IPS DF 19.7 (cell line): Measurements from ENCODE around the gene ZCCHC10.
"Not testable (repeated sequence)": the region's sequence is repeated elsewhere in the genome, so short reads cannot be mapped to it uniquely, and the experiment has no call there.

Source experiments
- DNase-seq: peaks from one replicate; pipeline ENCODE4 v3.0.0-alpha.2; 2013; ENCODE audit warnings: low read depth, low spot score

ZCCHC10 gene

GRCh38 chr5:133041910-133042309 is 15.6 kb upstream of the ZCCHC10 start:
- DNase-seq = no peak

GRCh38 chr5:133041157-133041784 is 14.9 kb upstream of the ZCCHC10 start:
- DNase-seq = no peak

GRCh38 chr5:133036677-133037076 is 10.3 kb upstream of the ZCCHC10 start:
- DNase-seq = not testable (repeated sequence)

DNA sequence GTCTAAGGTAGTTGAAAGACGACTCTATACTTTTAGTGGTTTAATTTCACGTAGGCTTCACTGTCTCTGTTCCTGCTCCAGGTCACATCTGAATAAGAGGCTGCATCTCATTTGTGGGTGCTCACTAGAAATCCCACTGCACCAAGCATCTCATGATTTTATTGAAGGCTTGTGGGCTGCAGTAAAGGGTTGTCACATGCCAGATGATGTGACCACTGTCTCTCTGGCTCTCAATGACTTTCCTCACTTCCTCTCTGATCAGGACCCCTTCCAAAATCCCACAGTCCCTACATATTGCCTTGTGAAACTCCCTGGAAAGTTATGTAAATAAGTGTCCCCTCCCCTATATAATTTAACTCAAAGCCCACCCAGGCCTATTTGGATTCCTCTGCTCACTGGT is 8.9 kb upstream of the ZCCHC10 start:
- no peak for DNase-seq

DNA sequence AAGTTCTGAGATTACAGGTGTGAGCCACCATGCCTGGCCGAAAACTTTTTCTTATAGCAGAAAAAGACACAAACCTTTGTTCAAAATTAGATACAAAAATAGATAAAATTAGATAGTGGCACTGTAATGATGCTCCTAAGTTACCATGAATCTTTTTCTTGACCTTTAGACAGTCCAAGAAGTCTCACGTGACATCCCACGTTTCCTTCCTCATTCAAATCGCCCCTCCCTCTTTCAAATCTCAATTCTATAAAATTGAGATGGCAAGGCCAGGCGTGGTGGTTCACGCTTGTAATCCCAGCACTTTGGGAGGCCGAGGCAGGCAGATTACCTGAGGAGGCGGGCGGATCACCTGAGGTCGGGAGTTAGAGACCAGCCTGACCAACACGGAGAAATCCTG is 7.7 kb upstream of the ZCCHC10 start:
- DNase-seq = no peak

- DNase-seq = no peak
Measured at GRCh38 chr5:133032852-133033742, 6.7 kb upstream of the ZCCHC10 start.

DNA sequence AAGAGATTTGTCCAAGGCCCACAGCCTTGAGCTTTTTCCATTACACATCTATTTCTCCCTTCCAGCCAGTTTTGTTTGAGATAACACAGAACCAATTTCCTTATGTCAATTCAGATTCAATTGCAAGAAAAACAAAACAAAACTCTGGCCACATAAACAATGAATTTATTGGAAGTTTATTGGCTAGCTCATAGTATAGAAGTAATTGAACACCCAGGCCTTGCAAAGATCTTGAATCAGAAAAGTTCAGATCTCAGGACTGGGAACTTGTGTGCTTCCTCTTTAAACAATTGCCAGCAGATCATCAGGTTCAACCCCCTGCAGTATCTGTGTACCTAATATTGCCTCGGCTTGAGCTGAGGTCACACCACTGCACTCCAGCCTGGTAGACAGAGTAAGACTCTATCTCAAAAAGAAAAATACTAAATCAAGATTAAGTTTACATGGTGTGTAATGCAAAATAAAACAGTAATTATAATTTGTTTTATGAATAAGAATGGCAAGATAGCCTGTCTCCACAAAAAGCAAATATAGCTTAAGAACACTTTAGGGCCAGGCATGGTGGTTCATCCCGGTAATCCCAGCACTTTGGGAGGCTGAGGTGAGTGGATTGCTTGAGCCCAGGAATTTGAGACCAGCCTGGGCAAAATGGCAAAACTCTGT is 4.1 kb upstream of the ZCCHC10 start:
- DNase-seq = no peak

DNA sequence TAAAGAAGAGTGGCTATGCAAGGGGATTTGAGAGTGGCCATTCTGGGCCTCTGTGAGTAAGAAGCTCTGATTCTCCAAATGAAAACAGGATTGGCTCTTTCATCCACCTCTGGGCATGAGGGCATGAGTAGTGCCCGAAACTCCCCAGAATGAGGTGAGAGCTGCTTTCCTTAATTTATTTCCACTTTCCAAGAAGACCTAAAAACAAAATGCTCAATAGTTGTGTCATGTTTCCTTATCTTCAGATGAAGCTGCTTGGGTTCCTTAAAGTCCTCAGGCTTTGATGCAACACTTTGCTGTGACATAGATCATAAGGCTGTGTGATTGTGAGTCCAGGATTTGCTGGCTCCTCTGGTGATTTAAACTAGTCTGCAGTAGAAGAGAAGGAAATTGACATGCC is 3.1 kb upstream of the ZCCHC10 start:
- DNase-seq = no peak

GRCh38 chr5:133026664-133027153 is 360 bp upstream of the ZCCHC10 start:
- DNase-seq = no peak

DNA sequence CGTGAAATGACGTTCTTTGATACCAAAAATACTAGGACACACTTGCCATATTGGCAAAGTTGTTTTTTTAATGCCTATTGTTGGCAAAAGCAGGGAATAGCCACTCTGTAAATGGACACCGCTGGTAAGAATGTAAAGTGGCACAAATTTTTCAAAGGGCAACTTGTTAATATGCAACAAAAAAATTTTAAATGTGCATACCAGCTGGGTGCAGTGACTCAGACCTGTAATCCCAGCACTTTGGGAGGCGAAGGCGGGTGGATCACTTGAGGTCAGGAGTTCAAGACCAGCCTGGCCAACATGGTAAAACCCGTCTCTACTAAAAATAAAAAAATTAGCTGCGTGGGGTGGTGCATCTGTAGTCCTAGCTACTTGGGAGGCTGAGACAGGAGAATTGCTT is 6.9 kb downstream of the ZCCHC10 start:
- DNase-seq = not testable (repeated sequence)

DNA sequence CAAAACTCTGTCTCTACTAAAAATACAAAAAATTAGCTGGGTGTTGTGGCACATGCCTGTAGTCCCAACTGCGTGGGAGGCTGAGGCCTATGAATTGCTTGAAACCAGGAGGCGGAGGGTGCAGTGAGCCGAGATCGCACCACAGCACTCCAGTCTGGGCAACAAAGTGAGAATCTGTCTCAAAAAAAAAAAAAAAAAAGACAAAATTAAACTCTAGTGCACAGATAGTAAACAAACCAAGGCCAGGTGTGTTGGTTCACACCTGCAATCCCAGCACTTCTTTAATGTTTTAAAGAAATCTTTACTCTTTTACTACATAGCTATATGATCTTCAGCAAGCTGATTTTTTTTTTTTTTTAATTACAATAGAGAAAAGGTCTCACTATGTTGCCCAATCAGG is 8.4 kb downstream of the ZCCHC10 start:
- DNase-seq = no peak

- DNase-seq = no peak
Measured at GRCh38 chr5:133015466-133015865, 10.9 kb downstream of the ZCCHC10 start.

- DNase-seq = not testable (repeated sequence)
Measured at GRCh38 chr5:133008455-133008854, 17.9 kb downstream of the ZCCHC10 start.

DNA sequence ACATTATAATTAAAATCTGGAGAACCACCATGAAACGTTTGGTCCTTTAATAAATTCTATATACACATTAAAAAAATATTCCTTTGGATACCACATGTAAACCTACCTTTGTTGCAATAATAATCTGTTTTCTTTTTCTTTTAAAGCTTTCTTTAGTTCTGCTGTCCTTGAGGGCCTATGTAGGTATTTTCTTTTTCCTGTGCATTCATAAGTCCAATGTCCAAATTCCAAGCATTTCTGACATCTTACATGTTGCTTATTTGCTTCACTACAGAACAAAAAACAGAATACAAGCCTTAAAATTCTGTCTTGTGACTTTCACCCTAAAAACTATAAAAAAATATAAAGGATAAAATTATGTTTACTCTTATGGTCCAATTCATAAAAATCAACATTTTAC is 19.7 kb downstream of the ZCCHC10 start:
- no peak for DNase-seq

- no peak for DNase-seq
Measured at GRCh38 chr5:132999246-132999645, 27.1 kb downstream of the ZCCHC10 start.

DNA sequence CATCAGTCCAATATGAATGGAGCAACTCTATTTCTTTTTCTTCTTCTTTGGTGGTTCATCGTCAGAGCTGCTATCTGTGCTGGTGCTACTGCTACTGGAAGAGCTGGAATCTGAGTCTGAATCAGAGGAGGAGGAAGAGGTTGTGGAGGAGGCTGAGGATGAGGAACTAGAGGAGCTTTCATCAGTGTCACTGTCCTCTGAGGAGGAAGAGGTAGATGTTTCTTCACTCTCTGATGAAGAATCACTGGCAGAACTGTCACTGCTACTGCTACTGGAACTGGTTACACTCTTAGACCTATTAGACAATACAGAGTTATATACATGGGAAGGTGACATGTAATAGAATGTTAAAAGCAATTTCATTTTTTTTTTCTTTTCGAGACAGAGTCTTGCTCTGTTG is 27.8 kb downstream of the ZCCHC10 start:
- DNase-seq = no peak

GRCh38 chr5:132996307-132996706 is 30.0 kb downstream of the ZCCHC10 start:
- DNase-seq = no peak

DNA sequence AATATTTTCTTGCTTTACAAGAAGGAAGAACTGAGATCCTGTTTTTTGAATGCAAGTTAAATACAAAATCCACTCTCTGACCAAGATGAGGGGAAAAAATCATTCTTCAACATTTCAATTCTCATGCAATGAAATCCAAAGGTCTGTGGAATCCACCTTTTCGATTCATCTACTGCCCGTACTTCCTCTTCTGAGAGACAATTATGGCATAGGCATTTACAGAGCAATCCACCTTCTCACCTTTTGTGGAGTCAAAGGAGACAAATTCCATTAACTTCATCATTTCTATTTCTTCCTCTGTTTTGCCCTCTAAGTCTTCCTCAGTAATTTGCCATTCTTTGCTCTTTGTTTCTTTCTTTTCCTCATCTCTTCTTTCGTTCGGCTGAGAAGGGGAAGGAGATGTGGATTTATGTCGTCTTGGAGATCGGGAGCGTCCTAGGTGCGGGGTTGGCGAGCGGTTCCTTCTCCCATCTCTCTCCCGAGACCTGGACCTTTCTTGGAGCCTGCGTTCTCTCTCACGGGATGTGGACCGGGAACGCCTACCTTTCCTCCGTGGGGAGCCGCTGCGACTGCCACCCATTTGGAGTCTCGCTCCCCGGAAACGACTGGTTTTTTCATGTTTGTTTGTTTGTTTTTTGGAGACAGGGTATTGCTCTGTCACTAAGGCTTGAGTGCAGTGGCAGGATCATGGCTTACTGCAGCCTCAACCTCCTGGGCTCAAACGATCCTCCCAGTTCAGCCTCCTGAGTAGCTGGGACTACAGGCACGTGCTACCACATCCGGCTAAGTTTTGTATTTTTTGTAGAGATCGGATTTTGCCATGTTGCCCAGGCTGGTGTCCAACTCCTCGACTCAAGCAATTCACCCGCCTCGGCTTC is 38.6 kb downstream of the ZCCHC10 start:
- DNase-seq = no peak

GRCh38 chr5:132982971-132983370 is 43.4 kb downstream of the ZCCHC10 start:
- not testable (repeated sequence) for DNase-seq

DNA sequence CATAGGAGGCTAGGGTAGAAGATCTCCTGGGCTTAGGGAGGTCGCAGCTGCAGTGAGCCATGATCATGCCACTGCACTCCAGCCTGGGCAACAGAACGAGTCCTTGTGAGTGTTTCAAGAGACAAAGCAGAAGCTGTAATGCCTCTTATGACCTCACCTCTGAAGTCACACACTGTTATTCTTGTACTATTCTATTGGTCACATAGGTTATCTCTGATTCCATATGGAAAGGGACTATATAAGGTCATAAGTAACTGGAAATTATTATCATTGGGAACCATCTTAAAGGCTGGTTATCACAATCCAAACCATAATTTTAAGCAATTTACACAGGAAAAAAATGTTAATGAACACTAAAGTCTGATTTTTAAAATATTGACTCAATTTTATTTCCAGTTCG is 45.1 kb downstream of the ZCCHC10 start:
- no peak for DNase-seq

- DNase-seq = no peak
Measured at GRCh38 chr5:132979976-132980375, 46.4 kb downstream of the ZCCHC10 start.
